PC-3 (cell line): ENCODE results near the gene PRKAR1B. TPM values are rescaled to one million over a fixed set of nuclear protein-coding genes. Genes with fewer than 3 reads are reported as not detected.

Experiments used
- ATAC-seq: fragments of 200-7000 bp; cut with Tn5 transposase; 2 replicates; pipeline ENCODE4 v1.9.1; 2020; ENCODE audit warnings: mild to moderate bottlenecking, moderate library complexity
- BruUV-seq: library from RNA; stranded (reverse); fragments of 400-500 nt; replicated peaks from 2 replicates; lab custom pipeline; 2021; lab: Mats Ljungman, UMichigan
- CTCF ChIA-PET: fragments of 300-600 bp; sonication (Branson Sonifier 250); formaldehyde crosslinking; loops from one replicate; lab custom pipeline; 2022; ENCODE audit warnings: antibody characterized with exemption; lab: Charles Lee
- POLR2A ChIA-PET: fragments of 300-600 bp; sonication (Branson Sonifier 250); formaldehyde crosslinking; loops from one replicate; lab custom pipeline; 2022; ENCODE audit warnings: antibody characterized with exemption; ENCODE audit not compliant: unreplicated experiment; lab: Charles Lee
- DNase-seq: peaks from one replicate; pipeline ENCODE4 v3.0.0-alpha.2; 2015
- H2AFZ ChIP-seq: fragments of 300-600 bp; sonication (generic); 2 replicates; pipeline ENCODE4 v1.6.0; 2016; ENCODE audit warnings: antibody characterized with exemption, low read length
- H3F3A ChIP-seq: fragments of 300-600 bp; sonication (generic); one replicate; pipeline ENCODE4 v1.6.0; 2017; ENCODE audit warnings: antibody characterized with exemption, low read length, control low read depth, mild to moderate bottlenecking; ENCODE audit not compliant: unreplicated experiment
- H3K27ac ChIP-seq: fragments of 300-600 bp; sonication (generic); 2 replicates; pipeline ENCODE4 v1.5.1; 2016; ENCODE audit warnings: mild to moderate bottlenecking, low read length
- H3K27me3 ChIP-seq: fragments of 300-600 bp; sonication (generic); 2 replicates; pipeline ENCODE4 v1.6.1; 2016; ENCODE audit warnings: low read length, mixed read lengths
- H3K36me3 ChIP-seq: fragments of 300-600 bp; sonication (generic); 2 replicates; pipeline ENCODE4 v1.6.1; 2016; ENCODE audit warnings: low read depth, mixed run types, low read length, mixed read lengths
- H3K4me1 ChIP-seq: fragments of 300-600 bp; sonication (generic); 2 replicates; pipeline ENCODE4 v1.5.1; 2016; ENCODE audit warnings: low read length; ENCODE audit not compliant: insufficient read depth
- H3K4me2 ChIP-seq: fragments of 300-600 bp; sonication (generic); 2 replicates; pipeline ENCODE4 v1.6.0; 2016; ENCODE audit warnings: low read length
- H3K4me3 ChIP-seq: fragments of 300-600 bp; sonication (generic); 2 replicates; pipeline ENCODE4 v1.5.1; 2016; ENCODE audit warnings: mild to moderate bottlenecking, low read length, mixed read lengths
- H3K79me2 ChIP-seq: fragments of 300-600 bp; sonication (generic); 2 replicates; pipeline ENCODE4 v1.6.1; 2017; ENCODE audit warnings: low read length, mixed read lengths
- H3K9ac ChIP-seq: fragments of 300-600 bp; sonication (generic); 2 replicates; pipeline ENCODE4 v1.6.0; 2016; ENCODE audit warnings: mild to moderate bottlenecking, low read length
- H3K9me2 ChIP-seq: fragments of 300-600 bp; sonication (generic); replicated peaks from 2 replicates; pipeline ENCODE4 v1.6.1; 2016; ENCODE audit warnings: mixed run types, low read length, mixed read lengths
- H3K9me3 ChIP-seq: fragments of 300-600 bp; sonication (generic); 2 replicates; pipeline ENCODE4 v1.6.1; 2016; ENCODE audit warnings: low read length, mixed read lengths
- H4K20me1 ChIP-seq: fragments of 300-600 bp; sonication (generic); 2 replicates; pipeline ENCODE4 v1.6.1; 2016; ENCODE audit warnings: low read length, mixed read lengths
- CTCF ChIP-seq: fragments of 300-600 bp; sonication (generic); conservative IDR thresholded peaks from 2 replicates; pipeline ENCODE4 v1.5.1; 2017; ENCODE audit warnings: antibody characterized with exemption, low read depth, mild to moderate bottlenecking, low read length
- EZH2 ChIP-seq: fragments of 300-600 bp; sonication (generic); IDR thresholded peaks from one replicate; pipeline ENCODE4 v1.6.1; 2017; ENCODE audit warnings: antibody characterized with exemption, mild to moderate bottlenecking, low read length; ENCODE audit not compliant: unreplicated experiment
- EZH2phosphoT487 ChIP-seq: fragments of 300-600 bp; sonication (generic); IDR thresholded peaks from 2 replicates; pipeline ENCODE4 v1.6.1; 2018; ENCODE audit warnings: mild to moderate bottlenecking, antibody characterized with exemption, low read length, borderline replicate concordance
- intact Hi-C: fragments of 100-400 bp; cut with micrococcal nuclease; formaldehyde crosslinking; loops from 2 replicates; pipeline ENCODE4 v1.9.0; 2023
- total RNA-seq: library from RNA; depleted of rRNA; stranded (reverse); fragments of >200 nt; gene quantifications from 2 replicates; pipeline ENCODE4 v1.2.3, GENCODE V29; 2014

The PRKAR1B gene
- total RNA-seq, 1 experiment from 2014 or later: 15.6 TPM

- Histone ChIP-seq H3K27ac (no peak overlapping the region), H3K4me2 (no peak overlapping the region), H3K4me3 (no peak overlapping the region), H3F3A (no peaks in the 10 kb centered on the region), H3K36me3 (no peaks in the 10 kb centered on the region), H3K9ac (no peak overlapping the region), H3K9me3 (no peaks in the 10 kb centered on the region), H3K27me3 (no peaks in the 10 kb centered on the region), H4K20me1 (no peaks in the 10 kb centered on the region), H3K79me2 (no peaks in the 10 kb centered on the region), H3K9me2 (no peaks in the 10 kb centered on the region), H3K4me1 (peaks cover 17% of the 10 kb centered on the region), H2AFZ (no peak overlapping the region)
- ATAC-seq: no peak
- POLR2A ChIA-PET: no interaction called here
- TF ChIP-seq EZH2: no peak
- no peak for TF ChIP-seq EZH2phosphoT487
- TF ChIP-seq CTCF: no peak
- no peak for DNase-seq
- intact Hi-C loops: loop anchor here (10.0 kb wide), 1 partner anchor 347 kb away; the partner anchor contains the start of gene GET4
- CTCF ChIA-PET: no interaction called here
- BruUV-seq: no TSS peak
Observed at GRCh38 chr7:527723-528122, 199.4 kb downstream of the PRKAR1B start.

GRCh38 chr7:526460-527034 lies 200.5 kb downstream of the PRKAR1B start:
- H3K36me3 ChIP-seq: no peaks in the 10 kb centered on the region
- intact Hi-C loops: loop anchor here (10.0 kb wide), 1 partner anchor 348 kb away; the partner anchor contains the start of gene GET4
- no peaks in the 10 kb centered on the region for H3F3A ChIP-seq
- H3K9me2 ChIP-seq: no peaks in the 10 kb centered on the region
- H3K79me2 ChIP-seq: no peaks in the 10 kb centered on the region
- ATAC-seq (no peak), DNase-seq (no peak)
- no peaks in the 10 kb centered on the region for H4K20me1 ChIP-seq
- H3K4me2 ChIP-seq: no peak overlapping the region
- H3K4me1 ChIP-seq: peaks cover 25% of the 10 kb centered on the region
- H3K9ac ChIP-seq: no peak overlapping the region
- peaks cover 12% of the 10 kb centered on the region for H3K27me3 ChIP-seq
- H3K9me3 ChIP-seq: no peaks in the 10 kb centered on the region
- TF ChIP-seq EZH2 (no peak), EZH2phosphoT487 (no peak), CTCF (no peak)
- ChIA-PET POLR2A (no interaction called here), CTCF (no interaction called here)
- no peak overlapping the region for H3K4me3 ChIP-seq
- BruUV-seq: no TSS peak
- no peak overlapping the region for H2AFZ ChIP-seq
- H3K27ac ChIP-seq: no peak overlapping the region

- Histone ChIP-seq H3K4me1 (peaks cover 28% of the 10 kb centered on the region), H2AFZ (no peak overlapping the region), H3K27ac (no peak overlapping the region), H3K36me3 (no peaks in the 10 kb centered on the region), H3K9ac (no peak overlapping the region), H3K4me2 (no peak overlapping the region), H3K9me3 (no peaks in the 10 kb centered on the region), H3F3A (no peaks in the 10 kb centered on the region), H3K27me3 (peaks cover 18% of the 10 kb centered on the region), H3K79me2 (no peaks in the 10 kb centered on the region), H4K20me1 (no peaks in the 10 kb centered on the region), H3K9me2 (no peaks in the 10 kb centered on the region), H3K4me3 (no peak overlapping the region)
- TF ChIP-seq CTCF: no peak
- no peak for TF ChIP-seq EZH2
- no peak for TF ChIP-seq EZH2phosphoT487
- peak; percentile 41 for DNase-seq
- ChIA-PET CTCF (no interaction called here), POLR2A (no interaction called here)
- peak; percentile 67 for ATAC-seq
- intact Hi-C loops: loop anchor here (10.0 kb wide), 1 partner anchor 349 kb away; the partner anchor contains the start of gene GET4
- BruUV-seq: no TSS peak
Observed at GRCh38 chr7:525740-526139, 201.3 kb downstream of the PRKAR1B start.
